ENCODE measurements around the gene TRMT1. TPM values are rescaled to one million over a fixed set of nuclear protein-coding genes. Genes with fewer than 3 reads are reported as not detected.

TRMT1 gene
- total RNA-seq, 4 donors from 2014 or later: 27.0 to 70.5 (median 39.2) TPM

DNA sequence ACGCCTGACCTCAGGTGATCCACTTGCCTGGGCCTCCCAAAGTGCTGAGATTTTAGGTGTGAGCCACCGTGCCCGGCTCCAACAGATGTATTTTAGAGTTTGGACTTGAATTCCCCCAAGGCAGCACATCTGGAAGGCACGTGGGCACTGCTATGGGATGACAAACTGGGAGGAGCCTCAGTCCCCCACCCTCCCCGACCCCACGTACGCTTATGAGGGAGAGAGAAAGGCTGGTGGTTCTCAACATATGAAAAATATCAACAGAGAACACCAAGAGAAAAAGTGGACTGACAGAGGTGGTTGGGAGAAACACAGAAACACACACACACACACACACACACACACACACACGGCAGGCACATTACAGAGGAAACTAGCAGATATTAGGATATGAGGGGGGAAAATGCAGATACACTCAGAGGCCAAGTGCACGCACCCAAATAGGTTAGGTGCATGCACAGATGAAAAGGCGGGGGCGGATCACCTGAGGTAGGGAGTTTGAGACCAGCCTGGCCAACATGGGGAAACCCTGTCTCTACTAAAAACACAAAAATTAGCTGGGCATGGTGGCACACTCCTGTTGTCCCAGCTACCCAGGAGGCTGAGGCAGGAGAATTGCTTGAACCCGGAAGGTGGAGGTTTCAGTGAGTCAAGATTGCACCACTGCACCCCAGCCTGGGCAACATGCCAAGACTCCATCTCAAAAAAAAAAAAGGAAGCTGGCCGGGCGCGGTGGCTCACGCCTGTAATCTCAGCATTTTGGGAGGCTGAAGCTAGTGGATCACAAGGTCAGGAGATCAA, 30.4 kb upstream of the TRMT1 start:
- DNase-seq (ENCODE audit: low spot score) (peak; percentile 55), ATAC-seq (ENCODE audit: low FRiP score) (no peak)
- TF ChIP-seq, protein P1, sequence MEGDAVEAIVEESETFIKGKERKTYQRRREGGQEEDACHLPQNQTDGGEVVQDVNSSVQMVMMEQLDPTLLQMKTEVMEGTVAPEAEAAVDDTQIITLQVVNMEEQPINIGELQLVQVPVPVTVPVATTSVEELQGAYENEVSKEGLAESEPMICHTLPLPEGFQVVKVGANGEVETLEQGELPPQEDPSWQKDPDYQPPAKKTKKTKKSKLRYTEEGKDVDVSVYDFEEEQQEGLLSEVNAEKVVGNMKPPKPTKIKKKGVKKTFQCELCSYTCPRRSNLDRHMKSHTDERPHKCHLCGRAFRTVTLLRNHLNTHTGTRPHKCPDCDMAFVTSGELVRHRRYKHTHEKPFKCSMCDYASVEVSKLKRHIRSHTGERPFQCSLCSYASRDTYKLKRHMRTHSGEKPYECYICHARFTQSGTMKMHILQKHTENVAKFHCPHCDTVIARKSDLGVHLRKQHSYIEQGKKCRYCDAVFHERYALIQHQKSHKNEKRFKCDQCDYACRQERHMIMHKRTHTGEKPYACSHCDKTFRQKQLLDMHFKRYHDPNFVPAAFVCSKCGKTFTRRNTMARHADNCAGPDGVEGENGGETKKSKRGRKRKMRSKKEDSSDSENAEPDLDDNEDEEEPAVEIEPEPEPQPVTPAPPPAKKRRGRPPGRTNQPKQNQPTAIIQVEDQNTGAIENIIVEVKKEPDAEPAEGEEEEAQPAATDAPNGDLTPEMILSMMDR (IDR thresholded peaks at IDR 0.05): no peak

DNA sequence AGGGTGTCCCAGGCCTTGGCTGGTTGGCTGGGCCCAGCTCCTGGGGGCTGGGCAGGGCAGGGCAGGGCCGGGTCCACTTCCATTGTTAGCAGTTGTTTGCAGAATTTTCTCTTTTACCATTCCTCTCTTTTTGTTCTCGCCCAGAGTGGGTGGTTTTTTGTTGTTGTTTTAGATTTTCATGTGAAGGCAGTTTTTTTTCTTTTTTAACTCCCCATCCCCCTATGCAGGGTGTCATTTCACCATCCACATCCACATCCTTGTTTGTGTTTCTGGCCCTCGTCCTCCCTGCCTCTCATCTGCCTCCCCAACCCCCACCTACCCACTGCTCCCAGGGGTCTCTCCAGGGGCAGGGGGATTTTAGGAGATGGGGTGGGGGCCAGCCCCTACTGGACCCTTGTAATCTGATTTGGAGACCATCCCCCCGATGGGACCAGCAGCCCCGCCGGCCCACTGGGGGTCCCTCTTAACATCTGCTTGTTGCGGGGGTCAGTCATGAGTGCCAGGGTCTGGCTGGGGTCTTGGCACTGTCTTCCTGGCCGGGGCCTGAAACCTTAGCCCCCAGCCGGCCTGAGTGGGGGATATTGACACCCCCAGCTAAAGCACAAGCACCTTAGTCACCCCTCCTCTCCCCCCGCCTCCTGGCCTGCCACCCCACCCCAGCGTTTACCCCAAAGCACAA, 23.2 kb upstream of the TRMT1 start:
- no peak for DNase-seq (ENCODE audit: low spot score)
- no peak for ATAC-seq (ENCODE audit: low FRiP score)
- TF ChIP-seq, protein P1 (IDR thresholded peaks at IDR 0.05): no peak

DNA sequence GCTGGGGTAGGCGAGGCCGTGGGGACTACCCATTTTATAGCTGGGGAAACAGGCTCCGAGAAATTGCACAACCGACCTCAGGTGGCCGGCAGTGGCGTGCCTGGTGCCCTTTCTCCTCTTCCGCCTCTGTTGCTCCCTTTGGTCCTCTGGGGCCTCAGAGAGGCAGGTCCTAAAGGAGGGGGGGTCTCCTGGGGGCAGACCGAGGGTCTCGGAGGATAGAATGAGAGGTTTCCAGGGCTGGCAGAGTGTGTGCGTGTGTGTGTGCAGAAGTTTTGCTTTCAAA, 22.3 kb upstream of the TRMT1 start:
- TF ChIP-seq, protein P1 (IDR thresholded peaks at IDR 0.05): no peak

DNA sequence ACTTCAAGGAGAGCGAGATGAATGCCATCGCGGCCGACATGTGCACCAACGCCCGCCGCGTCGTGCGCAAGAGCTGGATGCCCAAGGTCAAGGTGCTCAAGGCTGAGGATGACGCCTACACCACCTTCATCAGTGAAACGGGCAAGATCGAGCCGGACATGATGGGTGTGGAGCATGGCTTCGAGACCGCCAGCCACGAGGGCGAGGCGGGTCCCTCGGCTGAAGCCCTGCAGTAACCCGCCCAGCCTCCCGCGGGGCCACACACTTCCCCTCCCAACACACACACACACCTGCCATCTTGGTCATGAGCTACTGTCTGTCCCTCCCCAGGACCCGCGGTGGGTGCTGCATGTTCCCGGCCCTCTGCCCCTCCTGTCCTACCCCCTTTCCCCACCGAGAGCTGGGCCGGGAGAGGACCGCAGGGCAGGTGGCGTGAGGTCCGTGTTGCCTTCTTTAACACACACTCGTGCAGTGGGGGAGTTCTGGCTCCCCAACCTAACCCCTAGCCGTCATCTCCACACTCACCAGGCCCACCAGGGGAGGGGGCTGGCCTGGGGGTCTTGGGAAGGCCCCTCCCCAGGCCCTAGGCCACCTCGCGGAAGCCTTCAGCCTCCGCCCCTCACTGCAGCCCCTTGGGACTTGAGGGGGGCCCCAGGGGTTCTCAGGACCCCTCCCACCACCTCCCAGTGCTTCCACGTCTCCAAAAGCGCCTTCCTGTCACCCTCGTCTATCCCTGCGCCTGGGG, 21.8 kb upstream of the TRMT1 start:
- DNase-seq (ENCODE audit: low spot score) (no peak), ATAC-seq (ENCODE audit: low FRiP score) (no peak)
- TF ChIP-seq, protein P1 (IDR thresholded peaks at IDR 0.05): no peak

More for the DNA sequence above, 22.3 kb upstream of the TRMT1 start:
- ATAC-seq (ENCODE audit: low FRiP score): no peak
- DNase-seq (ENCODE audit: low spot score): no peak

DNA sequence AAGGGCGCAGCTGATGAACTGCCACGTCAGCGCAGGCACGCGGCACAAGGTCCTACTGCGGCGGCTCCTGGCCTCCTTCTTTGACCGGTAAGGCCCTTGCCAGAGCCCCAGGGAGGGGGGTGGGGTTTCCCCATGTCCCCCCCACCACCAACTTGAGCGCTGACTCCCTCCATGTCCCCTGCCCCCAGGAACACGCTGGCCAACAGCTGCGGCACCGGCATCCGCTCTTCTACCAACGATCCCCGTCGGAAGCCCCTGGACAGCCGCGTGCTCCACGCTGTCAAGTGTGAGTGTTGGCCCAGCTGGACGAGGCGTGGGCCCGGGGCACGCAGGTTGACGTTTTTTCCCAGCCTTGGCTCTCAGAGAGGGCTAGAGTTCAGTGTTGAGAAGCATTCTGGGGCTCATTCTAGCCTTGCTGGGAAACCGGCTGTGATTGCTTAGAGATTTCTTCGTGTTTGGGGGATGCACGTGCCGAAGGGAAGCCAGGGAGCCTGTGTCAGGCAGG, 20.8 kb upstream of the TRMT1 start:
- TF ChIP-seq, protein P1 (IDR thresholded peaks at IDR 0.05): no peak
- no peak for DNase-seq (ENCODE audit: low spot score)
- no peak for ATAC-seq (ENCODE audit: low FRiP score)

DNA sequence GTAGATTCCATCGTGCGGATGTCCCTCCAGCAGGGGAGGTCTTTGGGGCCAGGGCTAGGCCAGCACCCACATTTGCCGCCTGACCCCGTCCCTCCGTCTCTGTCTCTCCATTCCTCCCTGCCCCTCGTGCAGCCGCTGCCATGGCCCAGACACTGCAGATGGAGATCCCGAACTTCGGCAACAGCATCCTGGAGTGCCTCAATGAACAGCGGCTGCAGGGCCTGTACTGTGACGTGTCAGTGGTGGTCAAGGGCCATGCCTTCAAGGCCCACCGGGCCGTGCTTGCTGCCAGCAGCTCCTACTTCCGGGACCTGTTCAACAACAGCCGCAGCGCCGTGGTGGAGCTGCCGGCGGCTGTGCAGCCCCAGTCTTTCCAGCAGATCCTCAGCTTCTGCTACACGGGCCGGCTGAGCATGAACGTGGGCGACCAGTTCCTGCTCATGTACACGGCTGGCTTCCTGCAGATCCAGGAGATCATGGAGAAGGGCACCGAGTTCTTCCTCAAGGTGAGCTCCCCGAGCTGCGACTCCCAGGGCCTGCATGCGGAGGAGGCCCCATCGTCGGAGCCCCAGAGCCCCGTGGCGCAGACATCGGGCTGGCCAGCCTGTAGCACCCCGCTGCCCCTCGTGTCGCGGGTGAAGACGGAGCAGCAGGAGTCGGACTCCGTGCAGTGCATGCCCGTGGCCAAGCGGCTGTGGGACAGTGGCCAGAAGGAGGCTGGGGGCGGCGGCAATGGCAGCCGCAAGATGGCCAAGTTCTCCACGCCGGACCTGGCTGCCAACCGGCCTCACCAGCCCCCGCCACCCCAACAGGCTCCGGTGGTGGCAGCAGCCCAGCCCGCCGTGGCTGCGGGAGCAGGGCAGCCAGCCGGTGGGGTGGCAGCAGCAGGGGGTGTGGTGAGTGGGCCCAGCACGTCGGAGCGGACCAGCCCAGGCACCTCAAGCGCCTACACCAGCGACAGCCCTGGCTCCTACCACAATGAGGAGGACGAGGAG, 18.8 kb upstream of the TRMT1 start:
- TF ChIP-seq, protein P1 (IDR thresholded peaks at IDR 0.05): no peak
- no peak for ATAC-seq (ENCODE audit: low FRiP score)
- DNase-seq (ENCODE audit: low spot score): no peak
